Cardiac muscle cell (in vitro differentiated cells and primary cell): ENCODE data around the gene MYH15. TPM values are rescaled to one million over a fixed set of nuclear protein-coding genes. Genes with fewer than 3 reads are reported as not detected.
"Not testable (repeated sequence)": the region's sequence is repeated elsewhere in the genome, so short reads cannot be mapped to it uniquely, and the experiment has no call there.

ENCODE experiments used
- DNase-seq, 2 donors: peaks; one replicate each; pipeline versions ENCODE4 v3.0.0 to v3.0.0-alpha.2; 2010 to 2017; ENCODE audit warnings: low read depth in 1 of 2, low spot score in 1 of 2
- H3K27ac ChIP-seq: fragments of 200-600 bp; sonication (generic); 2 replicates; pipeline ENCODE4 v1.5.1; 2016
- H3K27me3 ChIP-seq: fragments of 200-600 bp; sonication (generic); 2 replicates; pipeline ENCODE4 v1.6.0; 2016; ENCODE audit warnings: control low read depth
- H3K36me3 ChIP-seq: fragments of 200-600 bp; sonication (generic); 2 replicates; pipeline ENCODE4 v1.5.1; 2016; ENCODE audit warnings: control low read depth
- H3K4me1 ChIP-seq: fragments of 200-600 bp; sonication (generic); 2 replicates; pipeline ENCODE4 v1.8.1; 2017; ENCODE audit warnings: low read depth, mild to moderate bottlenecking, mixed run types
- H3K4me3 ChIP-seq: fragments of 200-600 bp; sonication (generic); 2 replicates; pipeline ENCODE4 v1.5.1; 2016; ENCODE audit warnings: mild to moderate bottlenecking
- H3K9me3 ChIP-seq: fragments of 200-600 bp; sonication (generic); 2 replicates; pipeline ENCODE4 v1.5.1; 2017; ENCODE audit warnings: low read depth, mild to moderate bottlenecking, control low read depth
- CTCF ChIP-seq: IDR thresholded peaks from 2 replicates; pipeline ENCODE4 v1.5.1; 2012; ENCODE audit warnings: low read depth, mild to moderate bottlenecking, low read length
- polyA plus RNA-seq: library from polyadenylated mRNA; unstranded; fragments of >200 nt; fragmentation: Nextera tagmentation; extraction: Ambion mirVana; gene quantifications from 2 replicates; pipeline ENCODE4 v1.2.1, GENCODE V29; 2016
- total RNA-seq: library from RNA; depleted of rRNA; stranded (reverse); fragments of >200 nt; gene quantifications from 2 replicates; pipeline ENCODE4 v1.2.3, GENCODE V29; 2016

The MYH15 gene
- total and polyA plus RNA-seq, 2 experiments from 2014 or later: 0.24 to 0.55 TPM

- Histone ChIP-seq H3K9me3 (no peaks in the 10 kb centered on the region), H3K27me3 (no peaks in the 10 kb centered on the region), H3K36me3 (no peaks in the 10 kb centered on the region), H3K27ac (no peak overlapping the region), H3K4me3 (no peak overlapping the region), H3K4me1 (no peaks in the 10 kb centered on the region)
- DNase-seq: no peak
- no peak for TF ChIP-seq CTCF
These were observed 127.1 kb downstream of the MYH15 start for GRCh38 chr3:108383306-108383705.

GRCh38 chr3:108381529-108382140 is 128.8 kb downstream of the MYH15 start:
- H3K4me3 ChIP-seq: no peak overlapping the region
- no peaks in the 10 kb centered on the region for H3K9me3 ChIP-seq
- H3K4me1 ChIP-seq: no peaks in the 10 kb centered on the region
- no peak overlapping the region for H3K27ac ChIP-seq
- TF ChIP-seq CTCF: no peak
- no peaks in the 10 kb centered on the region for H3K27me3 ChIP-seq
- H3K36me3 ChIP-seq: no peaks in the 10 kb centered on the region
- no peak for DNase-seq

- Histone ChIP-seq H3K27ac (no peak overlapping the region), H3K4me3 (no peak overlapping the region), H3K27me3 (no peaks in the 10 kb centered on the region), H3K36me3 (no peaks in the 10 kb centered on the region), H3K9me3 (no peaks in the 10 kb centered on the region), H3K4me1 (no peaks in the 10 kb centered on the region)
- no peak for TF ChIP-seq CTCF
- no peak for DNase-seq
These were observed 130.1 kb downstream of the MYH15 start for GRCh38 chr3:108380128-108380795.

- DNase-seq, H3K36me3 ChIP-seq, H3K27ac ChIP-seq, H3K9me3 ChIP-seq, H3K4me3 ChIP-seq, H3K4me1 ChIP-seq, H3K27me3 ChIP-seq: not testable (repeated sequence)
These were observed 131.4 kb downstream of the MYH15 start for GRCh38 chr3:108378952-108379342.

GRCh38 chr3:108378153-108378951 is 132.0 kb downstream of the MYH15 start:
- Histone ChIP-seq H3K4me3 (no peak overlapping the region), H3K36me3 (no peaks in the 10 kb centered on the region), H3K27ac (no peak overlapping the region), H3K27me3 (no peaks in the 10 kb centered on the region), H3K4me1 (no peaks in the 10 kb centered on the region), H3K9me3 (no peaks in the 10 kb centered on the region)
- DNase-seq: no peak
- no peak for TF ChIP-seq CTCF

- Histone ChIP-seq H3K27ac (no peak overlapping the region), H3K9me3 (no peaks in the 10 kb centered on the region), H3K4me3 (no peak overlapping the region), H3K27me3 (no peaks in the 10 kb centered on the region), H3K4me1 (no peaks in the 10 kb centered on the region), H3K36me3 (no peaks in the 10 kb centered on the region)
- DNase-seq: no peak
- no peak for TF ChIP-seq CTCF
These were observed 133.0 kb downstream of the MYH15 start for GRCh38 chr3:108377384-108377783.
